Measurements from ENCODE around the gene ZBTB3.

DNA sequence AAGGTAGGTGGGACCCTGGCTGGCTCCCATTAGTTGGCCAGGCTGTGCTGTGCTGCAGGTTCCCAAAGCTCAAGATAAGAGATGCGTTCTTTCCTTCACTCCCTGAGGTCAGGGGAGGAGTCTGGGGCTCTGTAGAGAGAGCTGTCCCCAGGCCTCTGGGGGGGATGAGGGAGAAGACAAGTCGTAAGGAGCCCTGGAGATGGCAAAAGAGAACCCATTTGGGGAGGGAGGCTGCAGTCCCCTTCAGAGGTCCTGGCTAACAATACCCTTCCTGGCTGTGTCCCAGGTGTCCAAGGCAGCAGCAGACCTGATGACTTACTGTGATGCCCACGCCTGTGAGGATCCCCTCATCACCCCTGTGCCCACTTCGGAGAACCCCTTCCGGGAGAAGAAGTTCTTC, 45.6 kb downstream of the ZBTB3 start:
- TF ChIP-seq, protein P1, sequence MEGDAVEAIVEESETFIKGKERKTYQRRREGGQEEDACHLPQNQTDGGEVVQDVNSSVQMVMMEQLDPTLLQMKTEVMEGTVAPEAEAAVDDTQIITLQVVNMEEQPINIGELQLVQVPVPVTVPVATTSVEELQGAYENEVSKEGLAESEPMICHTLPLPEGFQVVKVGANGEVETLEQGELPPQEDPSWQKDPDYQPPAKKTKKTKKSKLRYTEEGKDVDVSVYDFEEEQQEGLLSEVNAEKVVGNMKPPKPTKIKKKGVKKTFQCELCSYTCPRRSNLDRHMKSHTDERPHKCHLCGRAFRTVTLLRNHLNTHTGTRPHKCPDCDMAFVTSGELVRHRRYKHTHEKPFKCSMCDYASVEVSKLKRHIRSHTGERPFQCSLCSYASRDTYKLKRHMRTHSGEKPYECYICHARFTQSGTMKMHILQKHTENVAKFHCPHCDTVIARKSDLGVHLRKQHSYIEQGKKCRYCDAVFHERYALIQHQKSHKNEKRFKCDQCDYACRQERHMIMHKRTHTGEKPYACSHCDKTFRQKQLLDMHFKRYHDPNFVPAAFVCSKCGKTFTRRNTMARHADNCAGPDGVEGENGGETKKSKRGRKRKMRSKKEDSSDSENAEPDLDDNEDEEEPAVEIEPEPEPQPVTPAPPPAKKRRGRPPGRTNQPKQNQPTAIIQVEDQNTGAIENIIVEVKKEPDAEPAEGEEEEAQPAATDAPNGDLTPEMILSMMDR (IDR thresholded peaks at IDR 0.05; ENCODE audit: extremely low read depth in 1 of 2, insufficient read depth in 1 of 2, low read depth in 1 of 2, low read length in 2 of 2): no peak
- TF ChIP-seq POLR2AphosphoS5 (IDR thresholded peaks at IDR 0.05; ENCODE audit: insufficient read depth, low read depth, low read length) (no peak), EZH2 (IDR thresholded peaks at IDR 0.05; ENCODE audit: borderline replicate concordance, low read depth, low read length, severe bottlenecking) (no peak)
